ENCODE results near the gene FAM181A.

GRCh38 chr14:93945070-93945399, 17.9 kb downstream of the FAM181A start:
- TF ChIP-seq, protein P1, sequence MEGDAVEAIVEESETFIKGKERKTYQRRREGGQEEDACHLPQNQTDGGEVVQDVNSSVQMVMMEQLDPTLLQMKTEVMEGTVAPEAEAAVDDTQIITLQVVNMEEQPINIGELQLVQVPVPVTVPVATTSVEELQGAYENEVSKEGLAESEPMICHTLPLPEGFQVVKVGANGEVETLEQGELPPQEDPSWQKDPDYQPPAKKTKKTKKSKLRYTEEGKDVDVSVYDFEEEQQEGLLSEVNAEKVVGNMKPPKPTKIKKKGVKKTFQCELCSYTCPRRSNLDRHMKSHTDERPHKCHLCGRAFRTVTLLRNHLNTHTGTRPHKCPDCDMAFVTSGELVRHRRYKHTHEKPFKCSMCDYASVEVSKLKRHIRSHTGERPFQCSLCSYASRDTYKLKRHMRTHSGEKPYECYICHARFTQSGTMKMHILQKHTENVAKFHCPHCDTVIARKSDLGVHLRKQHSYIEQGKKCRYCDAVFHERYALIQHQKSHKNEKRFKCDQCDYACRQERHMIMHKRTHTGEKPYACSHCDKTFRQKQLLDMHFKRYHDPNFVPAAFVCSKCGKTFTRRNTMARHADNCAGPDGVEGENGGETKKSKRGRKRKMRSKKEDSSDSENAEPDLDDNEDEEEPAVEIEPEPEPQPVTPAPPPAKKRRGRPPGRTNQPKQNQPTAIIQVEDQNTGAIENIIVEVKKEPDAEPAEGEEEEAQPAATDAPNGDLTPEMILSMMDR (IDR thresholded peaks at IDR 0.05 in 2 of 3, conservative IDR thresholded peaks at IDR 0.05 in 1 of 3; ENCODE audit: control insufficient read depth in 2 of 3, extremely low read depth in 1 of 3, insufficient read depth in 1 of 3, low read depth in 3 of 3, low read length in 3 of 3), result no peak
- TF ChIP-seq RAD21 (IDR thresholded peaks at IDR 0.05; ENCODE audit: insufficient read depth, low read depth, low read length), result no peak
- no peak for TF ChIP-seq RFX5 (IDR thresholded peaks at IDR 0.05; ENCODE audit: low read depth, low read length)
- TF ChIP-seq POLR2AphosphoS5 (IDR thresholded peaks at IDR 0.05; ENCODE audit: low read length), result no peak
- TF ChIP-seq TCF7 (IDR thresholded peaks at IDR 0.05; ENCODE audit: borderline replicate concordance), result no peak
